Measurements from ENCODE around the gene HDAC1. TPM values are rescaled to one million over a fixed set of nuclear protein-coding genes. Genes with fewer than 3 reads are reported as not detected.
"Not testable (repeated sequence)": the region's sequence is repeated elsewhere in the genome, so short reads cannot be mapped to it uniquely, and the experiment has no call there.

Gene HDAC1
- total RNA-seq, 4 donors from 2014 or later = 8.7 to 23.8 (median 11.8) TPM

GRCh38 chr1:32255072-32256071 lies 36.5 kb upstream of the HDAC1 start:
- Histone ChIP-seq H3K9me3 (no peaks in the 10 kb centered on the region), H3K4me1 (peaks cover 0 to 17% of the 10 kb centered on the region in 2 donors), H3K27ac (no peak overlapping the region), H3K36me3 (no peaks in the 10 kb centered on the region), H3K4me3 (no peak overlapping the region), H3K27me3 (no peaks in the 10 kb centered on the region)
- DNase-seq (no peak), ATAC-seq (no peak)
- no peak for TF ChIP-seq POLR2A (IDR thresholded peaks at IDR 0.05)
- no peak for TF ChIP-seq CTCF (IDR thresholded peaks at IDR 0.05 in 4 of 5, conservative IDR thresholded peaks at IDR 0.05 in 1 of 5)
- in situ Hi-C loops (cut with MboI; ENCODE audit: low sequenced_read_pairs in 4 of 4) (no loop called here), intact Hi-C loops (cut with DNase I; ENCODE audit: low total_unique reads) (no loop called here)

GRCh38 chr1:32256473-32257226 lies 35.2 kb upstream of the HDAC1 start:
- H3K36me3 ChIP-seq = no peaks in the 10 kb centered on the region
- no peak for TF ChIP-seq CTCF (IDR thresholded peaks at IDR 0.05 in 4 of 5, conservative IDR thresholded peaks at IDR 0.05 in 1 of 5)
- no peak for TF ChIP-seq POLR2A (IDR thresholded peaks at IDR 0.05)
- DNase-seq (no peak), ATAC-seq (no peak)
- H3K4me1 ChIP-seq = peaks cover 0 to 10% of the 10 kb centered on the region in 2 donors
- no peaks in the 10 kb centered on the region for H3K27me3 ChIP-seq
- no peaks in the 10 kb centered on the region for H3K9me3 ChIP-seq
- no peak overlapping the region for H3K4me3 ChIP-seq
- H3K27ac ChIP-seq = no peak overlapping the region
- intact Hi-C loops (cut with DNase I; ENCODE audit: low total_unique reads) = no loop called here
- in situ Hi-C loops (cut with MboI; ENCODE audit: low sequenced_read_pairs in 4 of 4) = no loop called here

GRCh38 chr1:32257227-32257508 lies 34.7 kb upstream of the HDAC1 start:
- Histone ChIP-seq H3K9me3 (no peaks in the 10 kb centered on the region), H3K4me3 (no peak overlapping the region), H3K4me1 (peaks cover 0 to 9% of the 10 kb centered on the region in 2 donors), H3K36me3 (no peaks in the 10 kb centered on the region), H3K27me3 (no peaks in the 10 kb centered on the region), H3K27ac (no peak overlapping the region)
- intact Hi-C loops (cut with DNase I; ENCODE audit: low total_unique reads) = no loop called here
- TF ChIP-seq POLR2A (IDR thresholded peaks at IDR 0.05) = no peak
- TF ChIP-seq CTCF (IDR thresholded peaks at IDR 0.05 in 4 of 5, conservative IDR thresholded peaks at IDR 0.05 in 1 of 5) = no peak
- ATAC-seq (no peak), DNase-seq (no peak)
- in situ Hi-C loops (cut with MboI; ENCODE audit: low sequenced_read_pairs in 4 of 4) = no loop called here

- H3K4me1 ChIP-seq; ATAC-seq; H3K4me3 ChIP-seq; H3K27me3 ChIP-seq; H3K27ac ChIP-seq; H3K9me3 ChIP-seq; DNase-seq; intact Hi-C loops (cut with DNase I; ENCODE audit: low total_unique reads); H3K36me3 ChIP-seq; in situ Hi-C loops (cut with MboI; ENCODE audit: low sequenced_read_pairs in 4 of 4): not testable (repeated sequence)
Observed at GRCh38 chr1:32263236-32263593, 28.7 kb upstream of the HDAC1 start.

- H3K36me3 ChIP-seq = no peaks in the 10 kb centered on the region
- H3K27ac ChIP-seq = no peak overlapping the region
- H3K4me1 ChIP-seq = no peaks in the 10 kb centered on the region
- H3K4me3 ChIP-seq = no peak overlapping the region
- DNase-seq (no peak), ATAC-seq (no peak)
- in situ Hi-C loops (cut with MboI; ENCODE audit: low sequenced_read_pairs in 4 of 4) = no loop called here
- intact Hi-C loops (cut with DNase I; ENCODE audit: low total_unique reads) = no loop called here
- H3K9me3 ChIP-seq = no peaks in the 10 kb centered on the region
- TF ChIP-seq POLR2A (IDR thresholded peaks at IDR 0.05) = no peak
- no peaks in the 10 kb centered on the region for H3K27me3 ChIP-seq
Observed at GRCh38 chr1:32263744-32264143, 28.1 kb upstream of the HDAC1 start.
